ENCODE results near the gene OSBPL9.
A peak's percentile ranks its signal among the peaks of the same experiment; 100 is the strongest.

The OSBPL9 gene

GRCh38 chr1:51636764-51637522 lies 20.1 kb downstream of the OSBPL9 start:
- TF ChIP-seq CTCF (IDR thresholded peaks at IDR 0.05; ENCODE audit: low read depth, low read length) = no peak
- peak; percentile 42 for DNase-seq (ENCODE audit: extremely low read depth, low read depth)

- DNase-seq (ENCODE audit: extremely low read depth, low read depth) = no peak
- TF ChIP-seq CTCF (IDR thresholded peaks at IDR 0.05; ENCODE audit: low read depth, low read length) = no peak
These were observed 21.5 kb downstream of the OSBPL9 start for GRCh38 chr1:51638350-51638749.

- no peak for DNase-seq (ENCODE audit: extremely low read depth, low read depth)
- no peak for TF ChIP-seq CTCF (IDR thresholded peaks at IDR 0.05; ENCODE audit: low read depth, low read length)
These were observed 22.8 kb downstream of the OSBPL9 start for GRCh38 chr1:51639694-51640093.

- no peak for TF ChIP-seq CTCF (IDR thresholded peaks at IDR 0.05; ENCODE audit: low read depth, low read length)
- DNase-seq (ENCODE audit: extremely low read depth, low read depth) = no peak
These were observed 24.2 kb downstream of the OSBPL9 start for GRCh38 chr1:51641096-51641495.

GRCh38 chr1:51642739-51643142 lies 25.8 kb downstream of the OSBPL9 start:
- DNase-seq (ENCODE audit: extremely low read depth, low read depth) = peak; percentile 83
- TF ChIP-seq CTCF (IDR thresholded peaks at IDR 0.05; ENCODE audit: low read depth, low read length) = no peak

- DNase-seq (ENCODE audit: extremely low read depth, low read depth) = no peak
- TF ChIP-seq CTCF (IDR thresholded peaks at IDR 0.05; ENCODE audit: low read depth, low read length) = no peak
These were observed 26.5 kb downstream of the OSBPL9 start for GRCh38 chr1:51643362-51643761.

GRCh38 chr1:51644020-51644419 lies 27.1 kb downstream of the OSBPL9 start:
- DNase-seq (ENCODE audit: extremely low read depth, low read depth) = no peak
- TF ChIP-seq CTCF (IDR thresholded peaks at IDR 0.05; ENCODE audit: low read depth, low read length) = no peak
